HCT116 (cell line): ENCODE measurements around the gene WDR48. TPM values are rescaled to one million over a fixed set of nuclear protein-coding genes. Genes with fewer than 3 reads are reported as not detected.

Experiments used
- ATAC-seq: fragments of 200-7000 bp; cut with Tn5 transposase; 2 replicates; pipeline ENCODE4 v1.9.1; 2020; ENCODE audit warnings: mild to moderate bottlenecking, moderate library complexity
- BruUV-seq: library from RNA; stranded (reverse); fragments of 400-500 nt; replicated peaks from 2 replicates; lab custom pipeline; 2021; lab: Mats Ljungman, UMichigan
- CTCF ChIA-PET: fragments of 300-600 bp; sonication (Branson Sonifier 250); formaldehyde crosslinking; loops from one replicate; lab custom pipeline; 2021; ENCODE audit warnings: antibody characterized with exemption; lab: Charles Lee
- POLR2A ChIA-PET: fragments of 300-600, 350-600 bp; sonication (Branson Sonifier 250); formaldehyde crosslinking; loops from one replicate; lab custom pipeline; 2021; ENCODE audit warnings: antibody characterized with exemption; lab: Charles Lee
- RAD21 ChIA-PET, 2 experiments: fragments of 300-600 bp; sonication (Branson Sonifier 250); formaldehyde crosslinking; loops; one replicate each; lab custom pipeline; 2023; ENCODE audit warnings: low total read pairs in 2 of 2; ENCODE audit not compliant: uncharacterized antibody in 2 of 2, unreplicated experiment in 2 of 2, low non-redundant PET in 1 of 2; lab: Charles Lee
- DNase-seq: peaks from one replicate; pipeline ENCODE4 v3.0.0-alpha.2; 2010; ENCODE audit warnings: low read depth, low spot score
- H2AFZ ChIP-seq: fragments of 200-600 bp; shearing (Covaris generic), sonication (generic); 2 replicates; pipeline ENCODE4 v1.6.1; 2017; ENCODE audit warnings: low read depth, mixed run types, mixed read lengths, antibody characterized with exemption, low read length; ENCODE audit not compliant: poor library complexity, severe bottlenecking
- H3K27ac ChIP-seq: 2 replicates; pipeline ENCODE4 v1.5.1; 2012; ENCODE audit warnings: low read depth, low read length
- H3K27me3 ChIP-seq: fragments of 200-600 bp; sonication (generic); 2 replicates; pipeline ENCODE4 v1.6.1; 2016; ENCODE audit warnings: mixed run types, low read length, mixed read lengths; ENCODE audit not compliant: insufficient read depth
- H3K36me3 ChIP-seq, 2 experiments: fragments of 200-500 bp in 1 of 2; fragments of 200-600 bp in 1 of 2; sonication (Bioruptor generic) in 1 of 2; sonication (generic) in 1 of 2; 2 replicates each; pipeline versions ENCODE4 v1.5.1 to v1.6.1; 2014 to 2016; ENCODE audit warnings: low read length in 2 of 2, inconsistent platforms in 1 of 2, mixed read lengths in 1 of 2, mixed run types in 1 of 2; ENCODE audit not compliant: insufficient read depth in 2 of 2, control insufficient read depth in 1 of 2
- H3K4me1 ChIP-seq, 2 experiments: fragments of 200-600 bp in 1 of 2; sonication (generic) in 1 of 2; 2 replicates each; pipeline versions ENCODE4 v1.5.1 to v1.6.1; 2012 to 2017; ENCODE audit warnings: low read length in 2 of 2, inconsistent platforms in 1 of 2, mild to moderate bottlenecking in 1 of 2, mixed read lengths in 1 of 2, mixed run types in 1 of 2, moderate library complexity in 1 of 2; ENCODE audit not compliant: insufficient read depth in 2 of 2, control insufficient read depth in 1 of 2
- H3K4me2 ChIP-seq: fragments of 200-600 bp; sonication (generic); 2 replicates; pipeline ENCODE4 v1.6.1; 2017; ENCODE audit warnings: mixed run types, low read length, mixed read lengths
- H3K4me3 ChIP-seq, 2 experiments: fragments of 200-600 bp in 1 of 2; sonication (generic) in 1 of 2; replicated peaks in 1 of 2; 2 replicates each; pipeline ENCODE4 v1.5.1; 2011 to 2016; ENCODE audit warnings: low read length in 2 of 2, control low read depth in 1 of 2, low read depth in 1 of 2, mild to moderate bottlenecking in 1 of 2, mixed read lengths in 1 of 2, mixed run types in 1 of 2
- H3K79me2 ChIP-seq: fragments of 200-600 bp; sonication (generic); 2 replicates; pipeline ENCODE4 v1.6.1; 2017; ENCODE audit warnings: mild to moderate bottlenecking, mixed run types, low read length, moderate library complexity, mixed read lengths; ENCODE audit not compliant: insufficient read depth
- H3K9ac ChIP-seq: fragments of 200-600 bp; sonication (generic); 2 replicates; pipeline ENCODE4 v1.6.1; 2016; ENCODE audit warnings: low read length, mixed read lengths
- H3K9me2 ChIP-seq: fragments of 200-600 bp; sonication (generic), shearing (Covaris generic); 2 replicates; pipeline ENCODE4 v1.6.1; 2017; ENCODE audit warnings: mixed run types, mild to moderate bottlenecking, moderate library complexity; ENCODE audit not compliant: insufficient read depth
- H3K9me3 ChIP-seq, 2 experiments: fragments of 200-500 bp in 1 of 2; fragments of 200-600 bp in 1 of 2; sonication (Bioruptor generic) in 1 of 2; sonication (generic) in 1 of 2; 2 replicates each; pipeline ENCODE4 v1.6.1; 2014 to 2017; ENCODE audit warnings: low read length in 2 of 2, mixed read lengths in 2 of 2, inconsistent platforms in 1 of 2, low read depth in 1 of 2, mild to moderate bottlenecking in 1 of 2, mixed run types in 1 of 2, moderate library complexity in 1 of 2; ENCODE audit not compliant: control insufficient read depth in 1 of 2, insufficient read depth in 1 of 2
- H4K20me1 ChIP-seq: fragments of 200-600 bp; sonication (generic), shearing (Covaris generic); 2 replicates; pipeline ENCODE4 v1.6.1; 2017; ENCODE audit warnings: mixed run types, mild to moderate bottlenecking, moderate library complexity; ENCODE audit not compliant: insufficient read depth
- CBX3 ChIP-seq: IDR thresholded peaks from 2 replicates; pipeline ENCODE4 v1.6.1; 2012; ENCODE audit warnings: low read depth
- EGR1 ChIP-seq: IDR thresholded peaks from 2 replicates; pipeline ENCODE4 v1.6.1; 2012; ENCODE audit warnings: low read depth
- ELF1 ChIP-seq: IDR thresholded peaks from 2 replicates; pipeline ENCODE4 v1.6.1; 2012; ENCODE audit warnings: low read depth, borderline replicate concordance
- EZH2 ChIP-seq: fragments of 200-600 bp; sonication (generic); IDR thresholded peaks from 2 replicates; pipeline ENCODE4 v1.6.1; 2017; ENCODE audit warnings: antibody characterized with exemption, mixed run types
- EZH2phosphoT487 ChIP-seq: fragments of 200-600 bp; IDR thresholded peaks from 2 replicates; pipeline ENCODE4 v1.6.1; 2018; ENCODE audit warnings: antibody characterized with exemption, borderline replicate concordance
- FOSL1 ChIP-seq: IDR thresholded peaks from 2 replicates; pipeline ENCODE4 v1.6.1; 2012; ENCODE audit warnings: low read depth
- JUND ChIP-seq: IDR thresholded peaks from 2 replicates; pipeline ENCODE4 v1.6.1; 2012
- MAX ChIP-seq: IDR thresholded peaks from 2 replicates; pipeline ENCODE4 v1.6.1; 2012
- POLR2AphosphoS5 ChIP-seq: IDR thresholded peaks from 2 replicates; pipeline ENCODE4 v1.6.1; 2011; ENCODE audit warnings: mild to moderate bottlenecking, low read depth, low read length, moderate library complexity
- RAD21 ChIP-seq: IDR thresholded peaks from 2 replicates; pipeline ENCODE4 v1.6.1; 2012; ENCODE audit warnings: low read depth, mild to moderate bottlenecking
- SIN3A ChIP-seq: IDR thresholded peaks from 2 replicates; pipeline ENCODE4 v1.6.1; 2012; ENCODE audit warnings: low read depth
- SP1 ChIP-seq: IDR thresholded peaks from 2 replicates; pipeline ENCODE4 v1.6.1; 2012; ENCODE audit warnings: low read depth
- SRF ChIP-seq: IDR thresholded peaks from 2 replicates; pipeline ENCODE4 v1.6.1; 2012; ENCODE audit warnings: low read depth
- YY1 ChIP-seq: IDR thresholded peaks from 2 replicates; pipeline ENCODE4 v1.6.1; 2011; ENCODE audit warnings: low read length, low read depth, moderate library complexity, mild to moderate bottlenecking; ENCODE audit not compliant: insufficient replicate concordance; ENCODE audit errors: extremely low read depth
- ZBTB33 ChIP-seq: IDR thresholded peaks from 2 replicates; pipeline ENCODE4 v1.6.1; 2011; ENCODE audit warnings: mild to moderate bottlenecking, low read length, moderate library complexity; ENCODE audit not compliant: insufficient replicate concordance; ENCODE audit errors: extremely low read depth
- ZNF274 ChIP-seq: fragments of 200-500 bp; sonication (Bioruptor generic); IDR thresholded peaks from 2 replicates; pipeline ENCODE4 v1.6.1; 2014; ENCODE audit warnings: mild to moderate bottlenecking, low read depth, low read length, inconsistent platforms
- intact Hi-C: fragments of 100-400 bp; cut with micrococcal nuclease; formaldehyde crosslinking; loops from 2 replicates; pipeline ENCODE4 v1.10.0; 2022
- total RNA-seq: library from RNA; stranded (reverse); gene quantifications from one replicate; pipeline ENCODE4 v1.2.1, GENCODE V29; 2021; ENCODE audit not compliant: unreplicated experiment
- TF ChIP-seq, protein P1 (sequence below): IDR thresholded peaks from 2 replicates; pipeline ENCODE4 v1.6.1; 2012; ENCODE audit warnings: low read depth
- TF ChIP-seq, protein P2 (sequence below), 3 experiments: fragments of 200-600 bp in 1 of 3; sonication (generic) in 1 of 3; IDR thresholded peaks in 2 of 3; conservative IDR thresholded peaks in 1 of 3; 2 replicates each; pipeline ENCODE4 v1.5.1; 2012 to 2017; ENCODE audit warnings: low read depth in 2 of 3, low read length in 2 of 3, antibody characterized with exemption in 1 of 3, borderline replicate concordance in 1 of 3, control low read depth in 1 of 3, mild to moderate bottlenecking in 1 of 3, mixed read lengths in 1 of 3, mixed run types in 1 of 3, moderate library complexity in 1 of 3; ENCODE audit not compliant: insufficient read depth in 1 of 3
- TF ChIP-seq, protein P3 (sequence below): IDR thresholded peaks from 2 replicates; pipeline ENCODE4 v1.6.1; 2012

WDR48 gene
- total RNA-seq, 1 experiment from 2014 or later: 35.6 TPM

GRCh38 chr3:39141171-39141995 is 89.6 kb downstream of the WDR48 start:
- H3K4me3 ChIP-seq: peak overlapping the region in 1 of 2 experiments; percentile 36; a peak in 2 of 4 replicates
- no peaks in the 10 kb centered on the region for H3K9me2 ChIP-seq
- H3K27me3 ChIP-seq: no peaks in the 10 kb centered on the region
- H2AFZ ChIP-seq: no peak overlapping the region
- peak overlapping the region; percentile 38 for H3K9ac ChIP-seq
- H3K36me3 ChIP-seq: peaks cover 24 to 40% of the 10 kb centered on the region in 2 experiments
- no TSS peak for BruUV-seq
- CTCF ChIA-PET: interaction anchor here (1.1 kb wide), 1 partner anchor 15 kb away, joined by 3 read pairs; no protein-coding TSS in a partner anchor
- POLR2A ChIA-PET: no interaction called here
- intact Hi-C loops: no loop called here
- peaks cover 36 to 38% of the 10 kb centered on the region in 2 experiments for H3K4me1 ChIP-seq
- DNase-seq (no peak), ATAC-seq (peak; percentile 88)
- H4K20me1 ChIP-seq: peaks cover 3% of the 10 kb centered on the region; the same call in 1 of the 2 replicates
- peak overlapping the region; percentile 77 for H3K4me2 ChIP-seq
- H3K9me3 ChIP-seq: no peaks in the 10 kb centered on the region
- RAD21 ChIA-PET: no interaction called here
- H3K79me2 ChIP-seq: peaks cover 15% of the 10 kb centered on the region
- peak overlapping the region; percentile 58 for H3K27ac ChIP-seq
- no peak for TF ChIP-seq EZH2
- TF ChIP-seq SIN3A: peak; percentile 87
- TF ChIP-seq, protein P1, sequence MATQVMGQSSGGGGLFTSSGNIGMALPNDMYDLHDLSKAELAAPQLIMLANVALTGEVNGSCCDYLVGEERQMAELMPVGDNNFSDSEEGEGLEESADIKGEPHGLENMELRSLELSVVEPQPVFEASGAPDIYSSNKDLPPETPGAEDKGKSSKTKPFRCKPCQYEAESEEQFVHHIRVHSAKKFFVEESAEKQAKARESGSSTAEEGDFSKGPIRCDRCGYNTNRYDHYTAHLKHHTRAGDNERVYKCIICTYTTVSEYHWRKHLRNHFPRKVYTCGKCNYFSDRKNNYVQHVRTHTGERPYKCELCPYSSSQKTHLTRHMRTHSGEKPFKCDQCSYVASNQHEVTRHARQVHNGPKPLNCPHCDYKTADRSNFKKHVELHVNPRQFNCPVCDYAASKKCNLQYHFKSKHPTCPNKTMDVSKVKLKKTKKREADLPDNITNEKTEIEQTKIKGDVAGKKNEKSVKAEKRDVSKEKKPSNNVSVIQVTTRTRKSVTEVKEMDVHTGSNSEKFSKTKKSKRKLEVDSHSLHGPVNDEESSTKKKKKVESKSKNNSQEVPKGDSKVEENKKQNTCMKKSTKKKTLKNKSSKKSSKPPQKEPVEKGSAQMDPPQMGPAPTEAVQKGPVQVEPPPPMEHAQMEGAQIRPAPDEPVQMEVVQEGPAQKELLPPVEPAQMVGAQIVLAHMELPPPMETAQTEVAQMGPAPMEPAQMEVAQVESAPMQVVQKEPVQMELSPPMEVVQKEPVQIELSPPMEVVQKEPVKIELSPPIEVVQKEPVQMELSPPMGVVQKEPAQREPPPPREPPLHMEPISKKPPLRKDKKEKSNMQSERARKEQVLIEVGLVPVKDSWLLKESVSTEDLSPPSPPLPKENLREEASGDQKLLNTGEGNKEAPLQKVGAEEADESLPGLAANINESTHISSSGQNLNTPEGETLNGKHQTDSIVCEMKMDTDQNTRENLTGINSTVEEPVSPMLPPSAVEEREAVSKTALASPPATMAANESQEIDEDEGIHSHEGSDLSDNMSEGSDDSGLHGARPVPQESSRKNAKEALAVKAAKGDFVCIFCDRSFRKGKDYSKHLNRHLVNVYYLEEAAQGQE: no peak
- TF ChIP-seq FOSL1: peak; percentile 67
- TF ChIP-seq EGR1: no peak
- TF ChIP-seq POLR2AphosphoS5: peak; percentile 72
- peak; percentile 54 for TF ChIP-seq MAX
- no peak for TF ChIP-seq YY1
- TF ChIP-seq, protein P2, sequence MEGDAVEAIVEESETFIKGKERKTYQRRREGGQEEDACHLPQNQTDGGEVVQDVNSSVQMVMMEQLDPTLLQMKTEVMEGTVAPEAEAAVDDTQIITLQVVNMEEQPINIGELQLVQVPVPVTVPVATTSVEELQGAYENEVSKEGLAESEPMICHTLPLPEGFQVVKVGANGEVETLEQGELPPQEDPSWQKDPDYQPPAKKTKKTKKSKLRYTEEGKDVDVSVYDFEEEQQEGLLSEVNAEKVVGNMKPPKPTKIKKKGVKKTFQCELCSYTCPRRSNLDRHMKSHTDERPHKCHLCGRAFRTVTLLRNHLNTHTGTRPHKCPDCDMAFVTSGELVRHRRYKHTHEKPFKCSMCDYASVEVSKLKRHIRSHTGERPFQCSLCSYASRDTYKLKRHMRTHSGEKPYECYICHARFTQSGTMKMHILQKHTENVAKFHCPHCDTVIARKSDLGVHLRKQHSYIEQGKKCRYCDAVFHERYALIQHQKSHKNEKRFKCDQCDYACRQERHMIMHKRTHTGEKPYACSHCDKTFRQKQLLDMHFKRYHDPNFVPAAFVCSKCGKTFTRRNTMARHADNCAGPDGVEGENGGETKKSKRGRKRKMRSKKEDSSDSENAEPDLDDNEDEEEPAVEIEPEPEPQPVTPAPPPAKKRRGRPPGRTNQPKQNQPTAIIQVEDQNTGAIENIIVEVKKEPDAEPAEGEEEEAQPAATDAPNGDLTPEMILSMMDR (IDR thresholded peaks at IDR 0.05 in 2 of 3, conservative IDR thresholded peaks at IDR 0.05 in 1 of 3; ENCODE audit: borderline replicate concordance in 1 of 3, insufficient read depth in 1 of 3, low read depth in 2 of 3, low read length in 2 of 3): no peak
- TF ChIP-seq JUND: peak; percentile 85
- TF ChIP-seq SRF: no peak
- TF ChIP-seq RAD21: no peak
- TF ChIP-seq ELF1: no peak
- no peak for TF ChIP-seq ZBTB33
- TF ChIP-seq, protein P3, sequence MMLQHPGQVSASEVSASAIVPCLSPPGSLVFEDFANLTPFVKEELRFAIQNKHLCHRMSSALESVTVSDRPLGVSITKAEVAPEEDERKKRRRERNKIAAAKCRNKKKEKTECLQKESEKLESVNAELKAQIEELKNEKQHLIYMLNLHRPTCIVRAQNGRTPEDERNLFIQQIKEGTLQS: no peak
- peak; percentile 95 for TF ChIP-seq CBX3
- peak; percentile 97 for TF ChIP-seq SP1
- TF ChIP-seq EZH2phosphoT487: no peak
- TF ChIP-seq ZNF274: no peak
